HCT116 (cell line): ENCODE data around the gene DCHS1. TPM values are rescaled to one million over a fixed set of nuclear protein-coding genes. Genes with fewer than 3 reads are reported as not detected.
A peak's percentile ranks its signal among the peaks of the same experiment; 100 is the strongest.

Experiments
- ATAC-seq: fragments of 200-7000 bp; cut with Tn5 transposase; 2 replicates; pipeline ENCODE4 v1.9.1; 2020; ENCODE audit warnings: mild to moderate bottlenecking, moderate library complexity
- BruUV-seq: library from RNA; stranded (reverse); fragments of 400-500 nt; replicated peaks from 2 replicates; lab custom pipeline; 2021; lab: Mats Ljungman, UMichigan
- CTCF ChIA-PET: fragments of 300-600 bp; sonication (Branson Sonifier 250); formaldehyde crosslinking; loops from one replicate; lab custom pipeline; 2021; ENCODE audit warnings: antibody characterized with exemption; lab: Charles Lee
- POLR2A ChIA-PET: fragments of 300-600, 350-600 bp; sonication (Branson Sonifier 250); formaldehyde crosslinking; loops from one replicate; lab custom pipeline; 2021; ENCODE audit warnings: antibody characterized with exemption; lab: Charles Lee
- RAD21 ChIA-PET, 2 experiments: fragments of 300-600 bp; sonication (Branson Sonifier 250); formaldehyde crosslinking; loops; one replicate each; lab custom pipeline; 2023; ENCODE audit warnings: low total read pairs in 2 of 2; ENCODE audit not compliant: uncharacterized antibody in 2 of 2, unreplicated experiment in 2 of 2, low non-redundant PET in 1 of 2; lab: Charles Lee
- DNase-seq: peaks from one replicate; pipeline ENCODE4 v3.0.0-alpha.2; 2010; ENCODE audit warnings: low read depth, low spot score
- H2AFZ ChIP-seq: fragments of 200-600 bp; shearing (Covaris generic), sonication (generic); 2 replicates; pipeline ENCODE4 v1.6.1; 2017; ENCODE audit warnings: low read depth, mixed run types, mixed read lengths, antibody characterized with exemption, low read length; ENCODE audit not compliant: poor library complexity, severe bottlenecking
- H3K27ac ChIP-seq: 2 replicates; pipeline ENCODE4 v1.5.1; 2012; ENCODE audit warnings: low read depth, low read length
- H3K27me3 ChIP-seq: fragments of 200-600 bp; sonication (generic); 2 replicates; pipeline ENCODE4 v1.6.1; 2016; ENCODE audit warnings: mixed run types, low read length, mixed read lengths; ENCODE audit not compliant: insufficient read depth
- H3K36me3 ChIP-seq, 2 experiments: fragments of 200-500 bp in 1 of 2; fragments of 200-600 bp in 1 of 2; sonication (Bioruptor generic) in 1 of 2; sonication (generic) in 1 of 2; 2 replicates each; pipeline versions ENCODE4 v1.5.1 to v1.6.1; 2014 to 2016; ENCODE audit warnings: low read length in 2 of 2, inconsistent platforms in 1 of 2, mixed read lengths in 1 of 2, mixed run types in 1 of 2; ENCODE audit not compliant: insufficient read depth in 2 of 2, control insufficient read depth in 1 of 2
- H3K4me1 ChIP-seq, 2 experiments: fragments of 200-600 bp in 1 of 2; sonication (generic) in 1 of 2; 2 replicates each; pipeline versions ENCODE4 v1.5.1 to v1.6.1; 2012 to 2017; ENCODE audit warnings: low read length in 2 of 2, inconsistent platforms in 1 of 2, mild to moderate bottlenecking in 1 of 2, mixed read lengths in 1 of 2, mixed run types in 1 of 2, moderate library complexity in 1 of 2; ENCODE audit not compliant: insufficient read depth in 2 of 2, control insufficient read depth in 1 of 2
- H3K4me2 ChIP-seq: fragments of 200-600 bp; sonication (generic); 2 replicates; pipeline ENCODE4 v1.6.1; 2017; ENCODE audit warnings: mixed run types, low read length, mixed read lengths
- H3K4me3 ChIP-seq, 2 experiments: fragments of 200-600 bp in 1 of 2; sonication (generic) in 1 of 2; replicated peaks in 1 of 2; 2 replicates each; pipeline ENCODE4 v1.5.1; 2011 to 2016; ENCODE audit warnings: low read length in 2 of 2, control low read depth in 1 of 2, low read depth in 1 of 2, mild to moderate bottlenecking in 1 of 2, mixed read lengths in 1 of 2, mixed run types in 1 of 2
- H3K79me2 ChIP-seq: fragments of 200-600 bp; sonication (generic); 2 replicates; pipeline ENCODE4 v1.6.1; 2017; ENCODE audit warnings: mild to moderate bottlenecking, mixed run types, low read length, moderate library complexity, mixed read lengths; ENCODE audit not compliant: insufficient read depth
- H3K9ac ChIP-seq: fragments of 200-600 bp; sonication (generic); 2 replicates; pipeline ENCODE4 v1.6.1; 2016; ENCODE audit warnings: low read length, mixed read lengths
- H3K9me2 ChIP-seq: fragments of 200-600 bp; sonication (generic), shearing (Covaris generic); 2 replicates; pipeline ENCODE4 v1.6.1; 2017; ENCODE audit warnings: mixed run types, mild to moderate bottlenecking, moderate library complexity; ENCODE audit not compliant: insufficient read depth
- H3K9me3 ChIP-seq, 2 experiments: fragments of 200-500 bp in 1 of 2; fragments of 200-600 bp in 1 of 2; sonication (Bioruptor generic) in 1 of 2; sonication (generic) in 1 of 2; 2 replicates each; pipeline ENCODE4 v1.6.1; 2014 to 2017; ENCODE audit warnings: low read length in 2 of 2, mixed read lengths in 2 of 2, inconsistent platforms in 1 of 2, low read depth in 1 of 2, mild to moderate bottlenecking in 1 of 2, mixed run types in 1 of 2, moderate library complexity in 1 of 2; ENCODE audit not compliant: control insufficient read depth in 1 of 2, insufficient read depth in 1 of 2
- H4K20me1 ChIP-seq: fragments of 200-600 bp; sonication (generic), shearing (Covaris generic); 2 replicates; pipeline ENCODE4 v1.6.1; 2017; ENCODE audit warnings: mixed run types, mild to moderate bottlenecking, moderate library complexity; ENCODE audit not compliant: insufficient read depth
- ATF3 ChIP-seq: IDR thresholded peaks from 2 replicates; pipeline ENCODE4 v1.6.1; 2012
- CEBPB ChIP-seq: IDR thresholded peaks from 2 replicates; pipeline ENCODE4 v1.6.1; 2012; ENCODE audit warnings: low read depth
- CTCF ChIP-seq, 3 experiments: fragments of 200-600 bp in 1 of 3; sonication (generic) in 1 of 3; IDR thresholded peaks in 2 of 3; conservative IDR thresholded peaks in 1 of 3; 2 replicates each; pipeline ENCODE4 v1.5.1; 2012 to 2017; ENCODE audit warnings: low read depth in 2 of 3, low read length in 2 of 3, antibody characterized with exemption in 1 of 3, borderline replicate concordance in 1 of 3, control low read depth in 1 of 3, mild to moderate bottlenecking in 1 of 3, mixed read lengths in 1 of 3, mixed run types in 1 of 3, moderate library complexity in 1 of 3; ENCODE audit not compliant: insufficient read depth in 1 of 3
- ELF1 ChIP-seq: IDR thresholded peaks from 2 replicates; pipeline ENCODE4 v1.6.1; 2012; ENCODE audit warnings: low read depth, borderline replicate concordance
- EZH2phosphoT487 ChIP-seq: fragments of 200-600 bp; IDR thresholded peaks from 2 replicates; pipeline ENCODE4 v1.6.1; 2018; ENCODE audit warnings: antibody characterized with exemption, borderline replicate concordance
- FOSL1 ChIP-seq: IDR thresholded peaks from 2 replicates; pipeline ENCODE4 v1.6.1; 2012; ENCODE audit warnings: low read depth
- JUND ChIP-seq: IDR thresholded peaks from 2 replicates; pipeline ENCODE4 v1.6.1; 2012
- MAX ChIP-seq: IDR thresholded peaks from 2 replicates; pipeline ENCODE4 v1.6.1; 2012
- POLR2A ChIP-seq: IDR thresholded peaks from 2 replicates; pipeline ENCODE4 v1.7.0; 2011; ENCODE audit warnings: borderline replicate concordance; ENCODE audit not compliant: insufficient read depth, insufficient read length; ENCODE audit errors: extremely low read depth
- RAD21 ChIP-seq: IDR thresholded peaks from 2 replicates; pipeline ENCODE4 v1.6.1; 2012; ENCODE audit warnings: low read depth, mild to moderate bottlenecking
- TCF7L2 ChIP-seq: IDR thresholded peaks from 2 replicates; pipeline ENCODE4 v1.7.0; 2011; ENCODE audit warnings: borderline replicate concordance, inconsistent platforms; ENCODE audit not compliant: insufficient read depth, insufficient read length; ENCODE audit errors: extremely low read depth
- ZBTB33 ChIP-seq: IDR thresholded peaks from 2 replicates; pipeline ENCODE4 v1.6.1; 2011; ENCODE audit warnings: mild to moderate bottlenecking, low read length, moderate library complexity; ENCODE audit not compliant: insufficient replicate concordance; ENCODE audit errors: extremely low read depth
- intact Hi-C: fragments of 100-400 bp; cut with micrococcal nuclease; formaldehyde crosslinking; loops from 2 replicates; pipeline ENCODE4 v1.10.0; 2022
- total RNA-seq: library from RNA; stranded (reverse); gene quantifications from one replicate; pipeline ENCODE4 v1.2.1, GENCODE V29; 2021; ENCODE audit not compliant: unreplicated experiment

DCHS1 gene
- total RNA-seq, 1 experiment from 2014 or later: 0.30 TPM

- BruUV-seq: no TSS peak
- no peak for DNase-seq
- CTCF ChIA-PET: interaction anchor here (1.0 kb wide), 1 partner anchor 259 kb away, joined by 3 read pairs; no protein-coding TSS in a partner anchor
- Histone ChIP-seq H3K27me3 (no peaks in the 10 kb centered on the region), H3K9ac (no peak overlapping the region), H3K9me3 (no peaks in the 10 kb centered on the region), H3K79me2 (no peaks in the 10 kb centered on the region), H3K4me2 (no peak overlapping the region), H4K20me1 (no peaks in the 10 kb centered on the region), H3K36me3 (no peaks in the 10 kb centered on the region), H3K4me1 (peaks cover 6 to 14% of the 10 kb centered on the region in 2 experiments; a peak in 3 of 4 replicates), H2AFZ (no peak overlapping the region), H3K27ac (no peak overlapping the region), H3K4me3 (no peak overlapping the region), H3K9me2 (no peaks in the 10 kb centered on the region)
- 0 out of 6 replicates have a peak, but pooled peaks of 1 of the 3 experiments have one; percentile 4 for TF ChIP-seq CTCF (IDR thresholded peaks at IDR 0.05 in 2 of 3, conservative IDR thresholded peaks at IDR 0.05 in 1 of 3; ENCODE audit: borderline replicate concordance in 1 of 3, insufficient read depth in 1 of 3, low read depth in 2 of 3, low read length in 2 of 3)
- TF ChIP-seq RAD21: no peak; the same call in 1 of the 2 replicates
- no peak for TF ChIP-seq ELF1
- no peak for TF ChIP-seq TCF7L2
- no peak for TF ChIP-seq ATF3
- no peak for TF ChIP-seq JUND
- no peak for TF ChIP-seq POLR2A
- RAD21 ChIA-PET: no interaction called here
- POLR2A ChIA-PET: no interaction called here
- intact Hi-C loops: no loop called here
- 0 out of 2 replicates have a peak, but pooled peaks have one; percentile 12 for ATAC-seq
Observed at GRCh38 chr11:6638429-6638828, 17.2 kb downstream of the DCHS1 start.

GRCh38 chr11:6637871-6638270, 17.7 kb downstream of the DCHS1 start:
- CTCF ChIA-PET: no interaction called here
- H3K9ac ChIP-seq: no peak overlapping the region
- H3K27ac ChIP-seq: no peak overlapping the region
- no peaks in the 10 kb centered on the region for H3K9me2 ChIP-seq
- peaks cover 6 to 14% of the 10 kb centered on the region in 2 experiments; a peak in 3 of 4 replicates for H3K4me1 ChIP-seq
- H4K20me1 ChIP-seq: no peaks in the 10 kb centered on the region
- H3K9me3 ChIP-seq: no peaks in the 10 kb centered on the region
- no peaks in the 10 kb centered on the region for H3K79me2 ChIP-seq
- H3K4me3 ChIP-seq: no peak overlapping the region
- peak; percentile 39; the same call in 1 of the 2 replicates for ATAC-seq
- H3K36me3 ChIP-seq: no peaks in the 10 kb centered on the region
- H2AFZ ChIP-seq: no peak overlapping the region
- RAD21 ChIA-PET: no interaction called here
- POLR2A ChIA-PET: no interaction called here
- BruUV-seq: no TSS peak
- intact Hi-C loops: no loop called here
- no peak for DNase-seq
- H3K4me2 ChIP-seq: no peak overlapping the region
- H3K27me3 ChIP-seq: no peaks in the 10 kb centered on the region
- TF ChIP-seq JUND: no peak
- no peak for TF ChIP-seq ZBTB33
- no peak for TF ChIP-seq EZH2phosphoT487
- no peak for TF ChIP-seq RAD21
- no peak for TF ChIP-seq TCF7L2
- TF ChIP-seq CEBPB: no peak
- no peak for TF ChIP-seq MAX
- no peak for TF ChIP-seq CTCF (IDR thresholded peaks at IDR 0.05 in 2 of 3, conservative IDR thresholded peaks at IDR 0.05 in 1 of 3; ENCODE audit: borderline replicate concordance in 1 of 3, insufficient read depth in 1 of 3, low read depth in 2 of 3, low read length in 2 of 3)
- no peak for TF ChIP-seq FOSL1
